CD4-positive, alpha-beta T cell (primary cell): ENCODE data around the gene SLC35F6. TPM values are rescaled to one million over a fixed set of nuclear protein-coding genes. Genes with fewer than 3 reads are reported as not detected.

Experiments
- ATAC-seq: fragments of 200-7000 bp; cut with Tn5 transposase; one replicate; pipeline ENCODE4 v1.10.0; 2022; ENCODE audit warnings: mild to moderate bottlenecking; ENCODE audit not compliant: poor library complexity
- CTCF ChIA-PET: fragments of 350-600 bp; sonication (Branson Sonifier 250); formaldehyde crosslinking; loops from one replicate; lab custom pipeline; 2021; ENCODE audit warnings: antibody characterized with exemption, inconsistent platforms; lab: Charles Lee
- POLR2A ChIA-PET: fragments of 350-600 bp; sonication (Branson Sonifier 250); formaldehyde crosslinking; loops from one replicate; lab custom pipeline; 2021; ENCODE audit warnings: antibody characterized with exemption, inconsistent platforms; lab: Charles Lee
- DNase-seq, 14 experiments: peaks; one replicate each; pipeline ENCODE4 v3.0.0-alpha.2; 2013 to 2020; ENCODE audit warnings: mixed read lengths in 2 of 14
- H3K27ac ChIP-seq, 2 donors: one replicate each; pipeline versions ENCODE4 v1.5.1 to v1.7.0; 2013; ENCODE audit warnings: low read length in 2 of 2, low read depth in 1 of 2, mild to moderate bottlenecking in 1 of 2
- H3K27me3 ChIP-seq, 2 experiments: 1 replicate in 1 of 2; 2 replicates in 1 of 2; pipeline versions ENCODE4 v1.6.1 to v1.7.0; 2013; ENCODE audit warnings: low read length in 2 of 2, control low read depth in 1 of 2, mild to moderate bottlenecking in 1 of 2, moderate library complexity in 1 of 2; ENCODE audit not compliant: insufficient read depth in 2 of 2, control insufficient read depth in 1 of 2
- H3K36me3 ChIP-seq: one replicate; pipeline ENCODE4 v1.6.1; 2013; ENCODE audit warnings: low read length, control low read depth; ENCODE audit not compliant: insufficient read depth
- H3K4me1 ChIP-seq: one replicate; pipeline ENCODE4 v1.6.1; 2013; ENCODE audit warnings: low read length, control low read depth; ENCODE audit not compliant: insufficient read depth
- H3K4me3 ChIP-seq: one replicate; pipeline ENCODE4 v1.5.1; 2013; ENCODE audit warnings: mild to moderate bottlenecking, low read length, moderate library complexity
- H3K9me3 ChIP-seq, 2 experiments: 1 replicate in 1 of 2; 2 replicates in 1 of 2; pipeline versions ENCODE4 v1.6.1 to v1.7.0; 2013; ENCODE audit warnings: low read length in 2 of 2, mild to moderate bottlenecking in 2 of 2, control low read depth in 1 of 2, moderate library complexity in 1 of 2; ENCODE audit not compliant: control insufficient read depth in 1 of 2, insufficient read depth in 1 of 2
- H3K27ac Mint-ChIP-seq: one replicate; pipeline ENCODE4 v1.8.0; 2020; ENCODE audit warnings: mixed read lengths
- H3K27me3 Mint-ChIP-seq: one replicate; pipeline ENCODE4 v1.8.0; 2021; ENCODE audit warnings: mixed read lengths
- H3K36me3 Mint-ChIP-seq: one replicate; pipeline ENCODE4 v1.8.0; 2021; ENCODE audit warnings: low read depth, mixed read lengths
- H3K4me1 Mint-ChIP-seq: one replicate; pipeline ENCODE4 v1.8.0; 2021; ENCODE audit warnings: low read depth, mixed read lengths
- H3K4me3 Mint-ChIP-seq: one replicate; pipeline ENCODE4 v1.8.0; 2020; ENCODE audit warnings: mild to moderate bottlenecking, mixed read lengths
- H3K9me3 Mint-ChIP-seq: one replicate; pipeline ENCODE4 v1.8.0; 2020; ENCODE audit warnings: mixed read lengths
- intact Hi-C, 2 experiments: fragments of 100-400 bp; cut with DNase I in 1 of 2; cut with micrococcal nuclease in 1 of 2; formaldehyde crosslinking; loops; one replicate each; pipeline versions ENCODE4 v1.15.1 to v1.9.0; 2023 to 2025; cut with DNase I, micrococcal nuclease
- total RNA-seq, 174 experiments: library from RNA in 2 of 174; stranded (reverse) in 2 of 174; gene quantifications; one replicate each; pipeline ENCODE4 v1.2.3 and lab custom pipeline; 2021 to 2026
- TF ChIP-seq, protein P1 (sequence below): fragments of 200-600 bp; IDR thresholded peaks from one replicate; pipeline ENCODE4 v1.8.0; 2022; ENCODE audit warnings: antibody characterized with exemption, mild to moderate bottlenecking

Gene SLC35F6
- total RNA-seq, 2 experiments from 2014 or later: 32.0 to 34.2 TPM

DNA sequence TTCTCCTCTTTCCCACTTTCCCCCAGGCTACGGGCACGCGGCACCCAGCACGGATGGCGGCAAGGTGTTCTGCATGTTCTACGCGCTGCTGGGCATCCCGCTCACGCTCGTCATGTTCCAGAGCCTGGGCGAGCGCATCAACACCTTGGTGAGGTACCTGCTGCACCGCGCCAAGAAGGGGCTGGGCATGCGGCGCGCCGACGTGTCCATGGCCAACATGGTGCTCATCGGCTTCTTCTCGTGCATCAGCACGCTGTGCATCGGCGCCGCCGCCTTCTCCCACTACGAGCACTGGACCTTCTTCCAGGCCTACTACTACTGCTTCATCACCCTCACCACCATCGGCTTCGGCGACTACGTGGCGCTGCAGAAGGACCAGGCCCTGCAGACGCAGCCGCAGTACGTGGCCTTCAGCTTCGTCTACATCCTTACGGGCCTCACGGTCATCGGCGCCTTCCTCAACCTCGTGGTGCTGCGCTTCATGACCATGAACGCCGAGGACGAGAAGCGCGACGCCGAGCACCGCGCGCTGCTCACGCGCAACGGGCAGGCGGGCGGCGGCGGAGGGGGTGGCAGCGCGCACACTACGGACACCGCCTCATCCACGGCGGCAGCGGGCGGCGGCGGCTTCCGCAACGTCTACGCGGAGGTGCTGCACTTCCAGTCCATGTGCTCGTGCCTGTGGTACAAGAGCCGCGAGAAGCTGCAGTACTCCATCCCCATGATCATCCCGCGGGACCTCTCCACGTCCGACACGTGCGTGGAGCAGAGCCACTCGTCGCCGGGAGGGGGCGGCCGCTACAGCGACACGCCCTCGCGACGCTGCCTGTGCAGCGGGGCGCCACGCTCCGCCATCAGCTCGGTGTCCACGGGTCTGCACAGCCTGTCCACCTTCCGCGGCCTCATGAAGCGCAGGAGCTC lies 36.2 kb upstream of the SLC35F6 start:
- intact Hi-C loops: no loop called here
- H3K36me3 Mint-ChIP-seq: no peaks in the 10 kb centered on the region
- peak in 8 of 14 experiments; percentile 4 to 48 (median 14) for DNase-seq
- H3K4me1 Mint-ChIP-seq: no peaks in the 10 kb centered on the region
- peaks cover 0 to 6% of the 10 kb centered on the region in 2 experiments for H3K9me3 ChIP-seq
- H3K36me3 ChIP-seq: no peaks in the 10 kb centered on the region
- H3K4me3 ChIP-seq: no peak overlapping the region
- POLR2A ChIA-PET: no interaction called here
- CTCF ChIA-PET: no interaction called here
- ATAC-seq: peak; percentile 61
- peaks cover 27% of the 10 kb centered on the region for H3K27me3 Mint-ChIP-seq
- H3K27ac ChIP-seq: no peak overlapping the region
- no peak overlapping the region for H3K4me3 Mint-ChIP-seq
- no peak overlapping the region for H3K27ac Mint-ChIP-seq
- no peaks in the 10 kb centered on the region for H3K9me3 Mint-ChIP-seq
- no peaks in the 10 kb centered on the region for H3K4me1 ChIP-seq
- peaks cover 4 to 5% of the 10 kb centered on the region in 2 experiments for H3K27me3 ChIP-seq
- TF ChIP-seq, protein P1, sequence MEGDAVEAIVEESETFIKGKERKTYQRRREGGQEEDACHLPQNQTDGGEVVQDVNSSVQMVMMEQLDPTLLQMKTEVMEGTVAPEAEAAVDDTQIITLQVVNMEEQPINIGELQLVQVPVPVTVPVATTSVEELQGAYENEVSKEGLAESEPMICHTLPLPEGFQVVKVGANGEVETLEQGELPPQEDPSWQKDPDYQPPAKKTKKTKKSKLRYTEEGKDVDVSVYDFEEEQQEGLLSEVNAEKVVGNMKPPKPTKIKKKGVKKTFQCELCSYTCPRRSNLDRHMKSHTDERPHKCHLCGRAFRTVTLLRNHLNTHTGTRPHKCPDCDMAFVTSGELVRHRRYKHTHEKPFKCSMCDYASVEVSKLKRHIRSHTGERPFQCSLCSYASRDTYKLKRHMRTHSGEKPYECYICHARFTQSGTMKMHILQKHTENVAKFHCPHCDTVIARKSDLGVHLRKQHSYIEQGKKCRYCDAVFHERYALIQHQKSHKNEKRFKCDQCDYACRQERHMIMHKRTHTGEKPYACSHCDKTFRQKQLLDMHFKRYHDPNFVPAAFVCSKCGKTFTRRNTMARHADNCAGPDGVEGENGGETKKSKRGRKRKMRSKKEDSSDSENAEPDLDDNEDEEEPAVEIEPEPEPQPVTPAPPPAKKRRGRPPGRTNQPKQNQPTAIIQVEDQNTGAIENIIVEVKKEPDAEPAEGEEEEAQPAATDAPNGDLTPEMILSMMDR: no peak

DNA sequence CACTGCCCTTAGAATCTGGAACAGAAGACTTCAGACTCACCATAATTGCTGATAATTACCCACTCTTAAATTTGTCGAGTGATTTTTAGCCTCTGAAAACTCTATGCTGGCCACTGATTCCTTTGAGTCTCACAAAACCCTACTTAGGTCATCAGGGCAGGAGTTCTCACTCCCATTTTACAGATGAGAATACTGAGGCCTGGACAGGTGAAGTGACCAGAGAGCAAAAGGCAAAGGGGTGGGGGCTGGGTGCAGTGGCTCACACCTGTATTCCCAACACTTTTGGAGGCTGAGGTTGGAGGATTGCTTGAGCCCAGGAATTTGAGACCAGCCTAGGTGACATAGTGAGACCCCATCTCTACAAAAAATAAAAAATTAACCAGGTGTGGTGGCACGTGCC lies 34.8 kb upstream of the SLC35F6 start:
- no peak for ATAC-seq
- ChIA-PET CTCF (no interaction called here), POLR2A (no interaction called here)
- Histone ChIP-seq H3K27me3 (peaks cover 4 to 5% of the 10 kb centered on the region in 2 experiments), H3K27ac (no peak overlapping the region), H3K9me3 (peaks cover 0 to 6% of the 10 kb centered on the region in 2 experiments), H3K4me1 (no peaks in the 10 kb centered on the region), H3K36me3 (no peaks in the 10 kb centered on the region), H3K4me3 (no peak overlapping the region)
- Mint-ChIP-seq H3K9me3 (no peaks in the 10 kb centered on the region), H3K4me1 (no peaks in the 10 kb centered on the region), H3K36me3 (no peaks in the 10 kb centered on the region), H3K4me3 (no peak overlapping the region), H3K27ac (no peak overlapping the region), H3K27me3 (peaks cover 34% of the 10 kb centered on the region)
- intact Hi-C loops: no loop called here
- no peak for DNase-seq
- TF ChIP-seq, protein P1: no peak

DNA sequence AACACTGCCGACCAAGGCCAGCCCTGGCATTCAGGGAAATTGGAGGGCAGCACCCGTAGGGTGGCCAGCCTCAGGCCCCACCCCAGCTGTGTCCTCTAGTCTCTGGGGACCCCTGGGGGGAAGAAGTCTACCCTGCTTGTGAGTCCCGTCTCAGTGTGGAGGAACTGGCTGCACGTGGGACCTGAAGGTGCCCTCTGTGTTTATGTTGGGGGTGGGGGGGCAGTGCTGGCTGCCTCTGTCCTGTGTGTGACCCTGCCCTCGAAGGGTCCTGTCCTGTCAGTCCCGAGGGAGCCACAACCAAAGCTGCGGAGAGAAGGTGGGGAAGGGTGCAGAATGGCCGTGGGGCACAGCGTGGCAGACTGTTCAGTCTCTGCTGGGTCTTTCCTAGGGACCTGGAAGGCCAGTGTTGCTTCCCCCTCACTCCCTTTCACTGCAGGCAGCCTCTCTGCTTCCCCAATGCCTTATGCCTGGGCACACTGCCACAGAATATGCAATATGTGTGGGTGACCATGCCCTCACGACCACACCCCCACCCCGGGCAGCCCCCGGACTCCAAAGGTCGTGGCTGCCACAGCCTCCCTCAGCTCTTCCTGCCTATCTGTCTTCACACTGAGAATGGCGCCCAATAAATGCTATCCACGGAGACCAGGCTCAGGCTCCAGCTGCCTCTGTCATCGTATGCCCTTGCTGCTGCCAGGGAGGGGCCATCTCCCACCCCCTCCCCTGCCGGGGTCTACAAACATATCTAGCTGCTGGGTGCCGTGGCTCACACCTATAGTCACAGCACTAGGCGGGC lies 33.3 kb upstream of the SLC35F6 start:
- TF ChIP-seq, protein P1: no peak
- Histone ChIP-seq H3K36me3 (no peaks in the 10 kb centered on the region), H3K9me3 (peaks cover 0 to 6% of the 10 kb centered on the region in 2 experiments), H3K27ac (no peak overlapping the region), H3K4me1 (no peaks in the 10 kb centered on the region), H3K4me3 (no peak overlapping the region), H3K27me3 (peaks cover 4 to 5% of the 10 kb centered on the region in 2 experiments)
- no peaks in the 10 kb centered on the region for H3K4me1 Mint-ChIP-seq
- no peak for ATAC-seq
- H3K4me3 Mint-ChIP-seq: no peak overlapping the region
- DNase-seq: no peak
- ChIA-PET POLR2A (no interaction called here), CTCF (no interaction called here)
- H3K27me3 Mint-ChIP-seq: peaks cover 32% of the 10 kb centered on the region
- intact Hi-C loops: no loop called here
- H3K9me3 Mint-ChIP-seq: no peaks in the 10 kb centered on the region
- H3K27ac Mint-ChIP-seq: no peak overlapping the region
- H3K36me3 Mint-ChIP-seq: no peaks in the 10 kb centered on the region
